Neural crest cell (in vitro differentiated cells): ENCODE measurements around the gene PM20D1. TPM values are rescaled to one million over a fixed set of nuclear protein-coding genes. Genes with fewer than 3 reads are reported as not detected.
"Not testable (repeated sequence)": the region's sequence is repeated elsewhere in the genome, so short reads cannot be mapped to it uniquely, and the experiment has no call there.

Experiments used
- DNase-seq: peaks from one replicate; pipeline ENCODE4 v3.0.0; 2021; ENCODE audit warnings: low read depth, mixed read lengths, low spot score
- H3K27ac Mint-ChIP-seq: one replicate; pipeline ENCODE4 v1.8.0; 2021; ENCODE audit warnings: mild to moderate bottlenecking, mixed read lengths; ENCODE audit not compliant: unreplicated experiment
- H3K27me3 Mint-ChIP-seq: 2 replicates; pipeline ENCODE4 v1.8.0; 2021; ENCODE audit warnings: low read depth, mild to moderate bottlenecking, mixed read lengths
- H3K36me3 Mint-ChIP-seq: 2 replicates; pipeline ENCODE4 v1.8.0; 2021; ENCODE audit warnings: low read depth, mild to moderate bottlenecking, mixed read lengths
- H3K4me1 Mint-ChIP-seq: 2 replicates; pipeline ENCODE4 v1.8.0; 2021; ENCODE audit warnings: mixed read lengths
- H3K4me3 Mint-ChIP-seq: one replicate; pipeline ENCODE4 v1.8.0; 2021; ENCODE audit warnings: mild to moderate bottlenecking, mixed read lengths
- H3K9me3 Mint-ChIP-seq: 2 replicates; pipeline ENCODE4 v1.8.0; 2021; ENCODE audit warnings: mixed read lengths
- total RNA-seq: library from RNA; stranded (reverse); gene quantifications from 2 replicates; pipeline ENCODE4 v1.2.1, GENCODE V29; 2021
- TF ChIP-seq, protein P1 (sequence below): fragments of 200-600 bp; sonication (generic); conservative IDR thresholded peaks from 2 replicates; pipeline ENCODE4 v1.5.0; 2021; ENCODE audit warnings: antibody characterized with exemption, mild to moderate bottlenecking

The PM20D1 gene
- total RNA-seq, 1 donor from 2014 or later, result not detected

GRCh38 chr1:205861540-205861939 is 11.6 kb upstream of the PM20D1 start:
- H3K4me1 Mint-ChIP-seq, result no peaks in the 10 kb centered on the region
- no peak for DNase-seq
- TF ChIP-seq, protein P1, sequence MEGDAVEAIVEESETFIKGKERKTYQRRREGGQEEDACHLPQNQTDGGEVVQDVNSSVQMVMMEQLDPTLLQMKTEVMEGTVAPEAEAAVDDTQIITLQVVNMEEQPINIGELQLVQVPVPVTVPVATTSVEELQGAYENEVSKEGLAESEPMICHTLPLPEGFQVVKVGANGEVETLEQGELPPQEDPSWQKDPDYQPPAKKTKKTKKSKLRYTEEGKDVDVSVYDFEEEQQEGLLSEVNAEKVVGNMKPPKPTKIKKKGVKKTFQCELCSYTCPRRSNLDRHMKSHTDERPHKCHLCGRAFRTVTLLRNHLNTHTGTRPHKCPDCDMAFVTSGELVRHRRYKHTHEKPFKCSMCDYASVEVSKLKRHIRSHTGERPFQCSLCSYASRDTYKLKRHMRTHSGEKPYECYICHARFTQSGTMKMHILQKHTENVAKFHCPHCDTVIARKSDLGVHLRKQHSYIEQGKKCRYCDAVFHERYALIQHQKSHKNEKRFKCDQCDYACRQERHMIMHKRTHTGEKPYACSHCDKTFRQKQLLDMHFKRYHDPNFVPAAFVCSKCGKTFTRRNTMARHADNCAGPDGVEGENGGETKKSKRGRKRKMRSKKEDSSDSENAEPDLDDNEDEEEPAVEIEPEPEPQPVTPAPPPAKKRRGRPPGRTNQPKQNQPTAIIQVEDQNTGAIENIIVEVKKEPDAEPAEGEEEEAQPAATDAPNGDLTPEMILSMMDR, result no peak
- H3K9me3 Mint-ChIP-seq, result peaks cover 8% of the 10 kb centered on the region
- H3K27me3 Mint-ChIP-seq, result no peaks in the 10 kb centered on the region
- H3K27ac Mint-ChIP-seq, result no peak overlapping the region
- no peak overlapping the region for H3K4me3 Mint-ChIP-seq
- peaks cover 28% of the 10 kb centered on the region for H3K36me3 Mint-ChIP-seq

- TF ChIP-seq, protein P1, result no peak
- no peak for DNase-seq
- H3K9me3 Mint-ChIP-seq, result peaks cover 17% of the 10 kb centered on the region
- no peak overlapping the region for H3K4me3 Mint-ChIP-seq
- peaks cover 46% of the 10 kb centered on the region for H3K36me3 Mint-ChIP-seq
- no peaks in the 10 kb centered on the region for H3K27me3 Mint-ChIP-seq
- H3K4me1 Mint-ChIP-seq, result no peaks in the 10 kb centered on the region
- no peak overlapping the region for H3K27ac Mint-ChIP-seq
Measured at GRCh38 chr1:205858141-205858961, 8.4 kb upstream of the PM20D1 start.

- H3K27ac Mint-ChIP-seq, result not testable (repeated sequence)
- peaks cover 17% of the 10 kb centered on the region for H3K9me3 Mint-ChIP-seq
Measured at GRCh38 chr1:205857501-205857900, 7.6 kb upstream of the PM20D1 start.

GRCh38 chr1:205856433-205856832 is 6.5 kb upstream of the PM20D1 start:
- no peak for DNase-seq
- Mint-ChIP-seq H3K4me3 (no peak overlapping the region), H3K4me1 (no peaks in the 10 kb centered on the region), H3K36me3 (peaks cover 54% of the 10 kb centered on the region), H3K9me3 (peaks cover 23% of the 10 kb centered on the region), H3K27ac (no peak overlapping the region), H3K27me3 (no peaks in the 10 kb centered on the region)
- TF ChIP-seq, protein P1, result no peak

More at GRCh38 chr1:205857501-205857900, 7.6 kb upstream of the PM20D1 start:
- peaks cover 49% of the 10 kb centered on the region for H3K36me3 Mint-ChIP-seq
- H3K4me1 Mint-ChIP-seq, H3K27me3 Mint-ChIP-seq, H3K4me3 Mint-ChIP-seq, DNase-seq: not testable (repeated sequence)

DNA sequence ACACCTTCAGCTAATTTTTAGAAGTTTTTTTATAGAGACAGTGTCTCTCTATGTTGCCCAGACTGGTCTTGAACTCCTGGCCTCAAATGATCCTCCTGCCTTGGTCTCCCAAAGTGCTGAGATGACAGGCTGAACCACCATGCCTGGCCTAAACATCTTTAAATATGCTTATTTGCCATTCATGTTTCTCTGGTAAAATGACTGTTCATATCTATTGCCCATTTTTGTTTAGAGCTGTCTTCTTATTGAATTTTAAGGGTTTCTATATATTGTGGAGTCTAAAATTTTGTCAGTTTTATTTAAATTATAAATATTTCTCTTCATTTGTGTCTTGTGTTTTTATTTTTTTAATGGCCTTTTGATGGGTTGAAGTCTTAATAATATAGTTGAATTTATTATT is 3.0 kb upstream of the PM20D1 start:
- TF ChIP-seq, protein P1, result no peak
- no peaks in the 10 kb centered on the region for H3K4me1 Mint-ChIP-seq
- no peak overlapping the region for H3K27ac Mint-ChIP-seq
- peaks cover 23% of the 10 kb centered on the region for H3K9me3 Mint-ChIP-seq
- no peak overlapping the region for H3K4me3 Mint-ChIP-seq
- H3K27me3 Mint-ChIP-seq, result no peaks in the 10 kb centered on the region
- H3K36me3 Mint-ChIP-seq, result peaks cover 36% of the 10 kb centered on the region
- no peak for DNase-seq

DNA sequence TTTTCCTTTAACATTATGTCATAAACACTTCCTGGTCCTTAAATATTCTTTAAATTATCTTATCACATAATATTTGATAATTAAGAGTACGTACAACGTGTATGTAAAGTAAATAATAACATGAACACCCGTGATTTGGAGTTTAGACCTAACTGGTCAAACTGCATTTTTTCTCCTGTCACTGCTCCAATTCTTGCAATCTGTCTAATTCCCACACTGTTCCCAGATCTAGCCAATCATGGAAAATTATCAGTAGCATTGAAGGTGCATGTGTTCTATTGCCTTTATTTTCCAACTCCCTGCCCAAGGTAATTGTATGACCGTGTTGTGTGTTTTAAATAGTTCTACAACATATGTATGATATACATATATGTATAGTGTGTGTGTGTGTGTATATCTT is 2.1 kb upstream of the PM20D1 start:
- Mint-ChIP-seq H3K4me3 (no peak overlapping the region), H3K27ac (no peak overlapping the region), H3K4me1 (no peaks in the 10 kb centered on the region), H3K36me3 (peaks cover 33% of the 10 kb centered on the region), H3K27me3 (no peaks in the 10 kb centered on the region), H3K9me3 (peaks cover 19% of the 10 kb centered on the region)
- TF ChIP-seq, protein P1, result no peak
- no peak for DNase-seq
